Esophagus (tissue), 2 donors: ENCODE results near the gene DBI. TPM values are rescaled to one million over a fixed set of nuclear protein-coding genes. Genes with fewer than 3 reads are reported as not detected.

Source experiments
- H3K27ac ChIP-seq, 2 donors: one replicate each; pipeline ENCODE4 v1.5.1; 2013; ENCODE audit warnings: low read depth in 2 of 2, mild to moderate bottlenecking in 2 of 2, inconsistent platforms in 1 of 2, low read length in 1 of 2, moderate library complexity in 1 of 2
- H3K27me3 ChIP-seq, 2 donors: one replicate each; pipeline ENCODE4 v1.6.1; 2013; ENCODE audit warnings: low read length in 2 of 2, control low read depth in 1 of 2, mild to moderate bottlenecking in 1 of 2; ENCODE audit not compliant: insufficient read depth in 2 of 2, control insufficient read depth in 1 of 2
- H3K36me3 ChIP-seq, 2 donors: one replicate each; pipeline ENCODE4 v1.6.1; 2013; ENCODE audit warnings: low read length in 1 of 2; ENCODE audit not compliant: control insufficient read depth in 2 of 2, insufficient read depth in 2 of 2
- H3K4me1 ChIP-seq, 2 donors: one replicate each; pipeline ENCODE4 v1.6.1; 2013; ENCODE audit warnings: low read length in 1 of 2; ENCODE audit not compliant: control insufficient read depth in 2 of 2, insufficient read depth in 2 of 2
- H3K4me3 ChIP-seq, 2 donors: one replicate each; pipeline ENCODE4 v1.5.1; 2013; ENCODE audit warnings: low read length in 2 of 2, mild to moderate bottlenecking in 2 of 2, low read depth in 1 of 2, moderate library complexity in 1 of 2
- H3K9me3 ChIP-seq, 2 donors: one replicate each; pipeline ENCODE4 v1.6.1; 2013; ENCODE audit warnings: mild to moderate bottlenecking in 2 of 2, low read depth in 1 of 2, low read length in 1 of 2, moderate library complexity in 1 of 2; ENCODE audit not compliant: control insufficient read depth in 2 of 2, insufficient read depth in 1 of 2
- WGBS, 2 donors: extraction: QIAGEN DNeasy Blood & Tissue Kit; methylation state at CpG; one replicate each; pipeline ENCODE4 v1.1.7; 2013; 5-methylcytosine and 5-hydroxymethylcytosine counted together
- polyA plus RNA-seq, 2 donors: library from polyadenylated mRNA; stranded (reverse); fragments of 200-250 nt; gene quantifications; one replicate each; pipeline ENCODE4 v1.2.3, GENCODE V29; 2013
- donor health status: healthy with polysubstance abuse.
- donor health status: Bipolar disorder and iron deficiency.

Gene DBI
- polyA plus RNA-seq, 2 donors = 823 to 1,063 TPM

GRCh38 chr2:119333833-119334232 lies 32.9 kb upstream of the DBI start:
- Histone ChIP-seq H3K36me3 (no peaks in the 10 kb centered on the region), H3K4me3 (no peak overlapping the region), H3K4me1 (no peaks in the 10 kb centered on the region), H3K27ac (no peak overlapping the region), H3K9me3 (no peaks in the 10 kb centered on the region), H3K27me3 (no peaks in the 10 kb centered on the region)
- WGBS, 2 donors = 95 to 97% methylated on average over 2 of the region's 2 CpGs

GRCh38 chr2:119337749-119338148 lies 29.0 kb upstream of the DBI start:
- Histone ChIP-seq H3K4me1 (no peaks in the 10 kb centered on the region), H3K27ac (no peak overlapping the region), H3K27me3 (no peaks in the 10 kb centered on the region), H3K4me3 (no peak overlapping the region), H3K36me3 (no peaks in the 10 kb centered on the region), H3K9me3 (no peaks in the 10 kb centered on the region)
- 86 to 90% methylated on average over 2 of the region's 2 CpGs for WGBS, 2 donors

GRCh38 chr2:119338272-119338671 lies 28.5 kb upstream of the DBI start:
- Histone ChIP-seq H3K36me3 (no peaks in the 10 kb centered on the region), H3K4me3 (no peak overlapping the region), H3K9me3 (no peaks in the 10 kb centered on the region), H3K27ac (no peak overlapping the region), H3K27me3 (no peaks in the 10 kb centered on the region), H3K4me1 (no peaks in the 10 kb centered on the region)
- WGBS, 2 donors = 84 to 89% methylated on average over 2 of the region's 2 CpGs

- no peaks in the 10 kb centered on the region for H3K4me1 ChIP-seq
- no peaks in the 10 kb centered on the region for H3K27me3 ChIP-seq
- H3K4me3 ChIP-seq = no peak overlapping the region
- no peaks in the 10 kb centered on the region for H3K9me3 ChIP-seq
- H3K27ac ChIP-seq = no peak overlapping the region
- no peaks in the 10 kb centered on the region for H3K36me3 ChIP-seq
- WGBS, 2 donors = 73 to 82% methylated on average over 6 of the region's 6 CpGs
Observed at GRCh38 chr2:119338826-119339561, 27.8 kb upstream of the DBI start.

- Histone ChIP-seq H3K27ac (no peak overlapping the region), H3K36me3 (no peaks in the 10 kb centered on the region), H3K27me3 (no peaks in the 10 kb centered on the region), H3K4me1 (no peaks in the 10 kb centered on the region), H3K4me3 (no peak overlapping the region), H3K9me3 (no peaks in the 10 kb centered on the region)
- 88 to 92% methylated on average over 7 of the region's 7 CpGs for WGBS, 2 donors
Observed at GRCh38 chr2:119339562-119339923, 27.2 kb upstream of the DBI start.

- H3K4me3 ChIP-seq = no peak overlapping the region
- no peaks in the 10 kb centered on the region for H3K36me3 ChIP-seq
- H3K27me3 ChIP-seq = no peaks in the 10 kb centered on the region
- no peaks in the 10 kb centered on the region for H3K9me3 ChIP-seq
- H3K4me1 ChIP-seq = no peaks in the 10 kb centered on the region
- WGBS, 2 donors = 85 to 87% methylated on average over 2 of the region's 2 CpGs
- no peak overlapping the region for H3K27ac ChIP-seq
Observed at GRCh38 chr2:119341684-119342083, 25.1 kb upstream of the DBI start.

- H3K36me3 ChIP-seq = no peaks in the 10 kb centered on the region
- WGBS, 2 donors = 53 to 55% methylated on average over 6 of the region's 6 CpGs
- peaks cover 0 to 5% of the 10 kb centered on the region in 2 donors for H3K4me1 ChIP-seq
- H3K9me3 ChIP-seq = no peaks in the 10 kb centered on the region
- H3K27ac ChIP-seq = peak overlapping the region; percentile 95 to 97
- H3K27me3 ChIP-seq = no peaks in the 10 kb centered on the region
- H3K4me3 ChIP-seq = no peak overlapping the region
Observed at GRCh38 chr2:119349289-119349688, 17.5 kb upstream of the DBI start.

GRCh38 chr2:119350311-119350998 lies 16.3 kb upstream of the DBI start:
- peaks cover 0 to 5% of the 10 kb centered on the region in 2 donors for H3K4me1 ChIP-seq
- no peaks in the 10 kb centered on the region for H3K9me3 ChIP-seq
- peak overlapping the region; percentile 68 to 88 for H3K27ac ChIP-seq
- no peaks in the 10 kb centered on the region for H3K36me3 ChIP-seq
- no peaks in the 10 kb centered on the region for H3K27me3 ChIP-seq
- H3K4me3 ChIP-seq = no peak overlapping the region
- WGBS, 2 donors = 40 to 56% methylated on average over 4 of the region's 4 CpGs

GRCh38 chr2:119352357-119352756 lies 14.4 kb upstream of the DBI start:
- Histone ChIP-seq H3K27me3 (no peaks in the 10 kb centered on the region), H3K9me3 (no peaks in the 10 kb centered on the region), H3K27ac (no peak overlapping the region), H3K4me3 (no peak overlapping the region), H3K4me1 (peaks cover 0 to 5% of the 10 kb centered on the region in 2 donors), H3K36me3 (no peaks in the 10 kb centered on the region)

- no peaks in the 10 kb centered on the region for H3K9me3 ChIP-seq
- no peak overlapping the region for H3K4me3 ChIP-seq
- WGBS, 2 donors = 76 to 89% methylated on average over 1 of the region's 1 CpG
- no peaks in the 10 kb centered on the region for H3K27me3 ChIP-seq
- H3K4me1 ChIP-seq = peaks cover 0 to 2% of the 10 kb centered on the region in 2 donors
- H3K36me3 ChIP-seq = no peaks in the 10 kb centered on the region
- H3K27ac ChIP-seq = no peak overlapping the region
Observed at GRCh38 chr2:119354860-119355259, 11.9 kb upstream of the DBI start.
